Nephron (organoid): ENCODE results near the gene CMTM3.
"Not testable (repeated sequence)": the region's sequence is repeated elsewhere in the genome, so short reads cannot be mapped to it uniquely, and the experiment has no call there.

Experiments used
- H3K27ac Mint-ChIP-seq, 3 experiments: 2 replicates each; pipeline ENCODE4 v1.8.0; 2020; ENCODE audit warnings: mixed read lengths in 3 of 3, mild to moderate bottlenecking in 2 of 3, moderate library complexity in 1 of 3
- H3K27me3 Mint-ChIP-seq: 2 replicates; pipeline ENCODE4 v1.8.0; 2021; ENCODE audit warnings: low read depth, mild to moderate bottlenecking, moderate library complexity, mixed read lengths
- H3K36me3 Mint-ChIP-seq: 2 replicates; pipeline ENCODE4 v1.8.0; 2020; ENCODE audit warnings: low read depth, mixed read lengths
- H3K4me1 Mint-ChIP-seq: 2 replicates; pipeline ENCODE4 v1.8.0; 2020; ENCODE audit warnings: mixed read lengths
- H3K4me3 Mint-ChIP-seq, 3 experiments: 2 replicates each; pipeline ENCODE4 v1.8.0; 2020; ENCODE audit warnings: mild to moderate bottlenecking in 3 of 3, mixed read lengths in 3 of 3, moderate library complexity in 2 of 3
- H3K9me3 Mint-ChIP-seq: 2 replicates; pipeline ENCODE4 v1.8.0; 2020; ENCODE audit warnings: mixed read lengths
- TF ChIP-seq, protein P1 (sequence below), 3 experiments: fragments of 200-600 bp; sonication (generic); IDR thresholded peaks; one replicate each; pipeline ENCODE4 v1.5.0; 2021; ENCODE audit warnings: antibody characterized with exemption in 3 of 3; ENCODE audit not compliant: unreplicated experiment in 3 of 3

CMTM3 gene

DNA sequence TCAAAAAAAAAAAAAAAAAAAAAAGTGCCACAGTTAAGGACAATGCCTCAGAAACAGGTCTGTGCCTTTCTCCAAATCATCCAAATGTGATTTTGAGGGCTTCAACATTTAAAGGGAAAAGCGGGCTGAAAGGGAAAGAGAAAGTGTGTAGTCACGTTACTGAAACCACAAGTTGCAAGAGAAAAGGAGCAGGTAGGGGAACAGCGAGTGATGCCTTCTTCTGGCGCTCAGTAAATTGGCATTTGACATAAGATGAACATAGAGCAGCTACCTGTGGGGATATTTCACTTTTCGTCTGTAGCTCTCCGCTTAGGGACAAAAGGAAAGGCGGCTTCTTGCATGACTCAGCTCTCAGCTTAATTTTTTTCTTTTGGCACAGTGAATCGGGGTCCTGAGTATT, 14.2 kb upstream of the CMTM3 start:
- Mint-ChIP-seq H3K36me3 (no peaks in the 10 kb centered on the region), H3K9me3 (no peaks in the 10 kb centered on the region), H3K27me3 (no peaks in the 10 kb centered on the region), H3K27ac (peak overlapping the region in 1 of 3 experiments; percentile 5), H3K4me3 (no peak overlapping the region), H3K4me1 (peaks cover 6% of the 10 kb centered on the region)
- TF ChIP-seq, protein P1, sequence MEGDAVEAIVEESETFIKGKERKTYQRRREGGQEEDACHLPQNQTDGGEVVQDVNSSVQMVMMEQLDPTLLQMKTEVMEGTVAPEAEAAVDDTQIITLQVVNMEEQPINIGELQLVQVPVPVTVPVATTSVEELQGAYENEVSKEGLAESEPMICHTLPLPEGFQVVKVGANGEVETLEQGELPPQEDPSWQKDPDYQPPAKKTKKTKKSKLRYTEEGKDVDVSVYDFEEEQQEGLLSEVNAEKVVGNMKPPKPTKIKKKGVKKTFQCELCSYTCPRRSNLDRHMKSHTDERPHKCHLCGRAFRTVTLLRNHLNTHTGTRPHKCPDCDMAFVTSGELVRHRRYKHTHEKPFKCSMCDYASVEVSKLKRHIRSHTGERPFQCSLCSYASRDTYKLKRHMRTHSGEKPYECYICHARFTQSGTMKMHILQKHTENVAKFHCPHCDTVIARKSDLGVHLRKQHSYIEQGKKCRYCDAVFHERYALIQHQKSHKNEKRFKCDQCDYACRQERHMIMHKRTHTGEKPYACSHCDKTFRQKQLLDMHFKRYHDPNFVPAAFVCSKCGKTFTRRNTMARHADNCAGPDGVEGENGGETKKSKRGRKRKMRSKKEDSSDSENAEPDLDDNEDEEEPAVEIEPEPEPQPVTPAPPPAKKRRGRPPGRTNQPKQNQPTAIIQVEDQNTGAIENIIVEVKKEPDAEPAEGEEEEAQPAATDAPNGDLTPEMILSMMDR (IDR thresholded peaks at IDR 0.05; ENCODE audit: unreplicated experiment in 3 of 3), result no peak

DNA sequence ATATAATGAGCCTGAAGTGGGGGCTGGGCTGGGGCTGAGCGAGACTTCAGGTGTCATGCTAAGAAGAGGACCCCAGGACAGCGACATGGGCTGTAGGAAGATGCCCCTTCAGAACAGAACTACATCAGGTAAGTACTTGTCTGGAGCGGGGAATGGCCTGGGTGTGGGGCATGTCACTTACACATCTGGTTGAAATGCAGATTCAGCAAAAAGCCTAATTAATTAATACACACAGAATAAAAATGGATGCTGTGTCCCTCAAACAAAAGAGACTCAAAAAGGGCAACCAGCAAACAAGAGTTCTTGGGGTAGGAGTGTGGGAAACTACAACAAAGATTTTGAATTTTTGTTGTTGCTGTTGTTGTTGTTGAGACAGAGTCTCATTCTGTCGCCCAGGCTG, 13.5 kb upstream of the CMTM3 start:
- Mint-ChIP-seq H3K36me3 (no peaks in the 10 kb centered on the region), H3K9me3 (no peaks in the 10 kb centered on the region), H3K27ac (no peak overlapping the region), H3K27me3 (no peaks in the 10 kb centered on the region), H3K4me1 (no peaks in the 10 kb centered on the region), H3K4me3 (no peak overlapping the region)
- TF ChIP-seq, protein P1 (IDR thresholded peaks at IDR 0.05; ENCODE audit: unreplicated experiment in 3 of 3), result no peak

DNA sequence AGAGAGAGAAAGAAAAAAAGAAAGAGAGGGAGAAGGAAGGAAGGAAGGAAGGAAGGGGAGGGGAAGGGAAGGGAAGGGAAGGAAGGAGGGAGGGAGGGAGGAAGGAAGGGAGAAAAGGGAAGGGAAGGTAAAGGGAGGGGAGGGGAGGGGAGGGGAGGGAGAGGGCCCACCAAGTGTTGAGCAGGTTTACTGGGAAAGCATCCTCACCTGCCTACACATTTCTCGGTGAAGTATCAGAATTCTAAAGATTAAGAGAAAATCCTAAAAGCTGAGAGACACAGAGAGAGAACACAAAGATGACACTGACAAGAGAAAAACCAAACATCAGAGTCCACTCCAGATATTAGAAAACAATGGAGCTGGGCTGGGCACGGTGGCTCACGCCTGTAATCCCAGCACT, 12.3 kb upstream of the CMTM3 start:
- H3K9me3 Mint-ChIP-seq, result no peaks in the 10 kb centered on the region
- no peaks in the 10 kb centered on the region for H3K27me3 Mint-ChIP-seq
- H3K36me3 Mint-ChIP-seq, result no peaks in the 10 kb centered on the region
- H3K4me1 Mint-ChIP-seq, result no peaks in the 10 kb centered on the region
- TF ChIP-seq, protein P1 (IDR thresholded peaks at IDR 0.05; ENCODE audit: unreplicated experiment in 3 of 3), result no peak
- H3K27ac Mint-ChIP-seq, result no peak overlapping the region
- H3K4me3 Mint-ChIP-seq, result no peak overlapping the region

DNA sequence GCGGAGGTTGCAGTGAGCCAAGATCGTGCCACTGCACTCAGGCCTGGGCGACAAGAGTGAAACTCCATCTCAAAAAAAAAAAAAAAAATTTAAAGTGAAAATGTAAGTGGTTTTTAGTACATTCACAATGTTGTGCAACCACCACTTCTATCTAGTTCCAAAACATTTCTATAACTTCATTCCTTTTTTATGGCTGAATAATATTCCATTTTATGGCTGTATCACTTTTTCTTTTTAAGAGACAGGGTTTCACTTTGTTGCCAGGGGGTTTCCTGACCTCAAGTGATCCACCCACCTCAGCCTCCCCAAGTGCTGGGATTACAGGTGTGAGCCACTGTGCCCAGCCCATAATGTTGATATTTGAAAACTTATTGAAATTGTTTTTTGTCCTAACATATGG, 11.7 kb upstream of the CMTM3 start:
- no peak overlapping the region for H3K27ac Mint-ChIP-seq
- no peak overlapping the region for H3K4me3 Mint-ChIP-seq
- H3K9me3 Mint-ChIP-seq, result no peaks in the 10 kb centered on the region
- no peaks in the 10 kb centered on the region for H3K36me3 Mint-ChIP-seq
- TF ChIP-seq, protein P1 (IDR thresholded peaks at IDR 0.05; ENCODE audit: unreplicated experiment in 3 of 3), result no peak
- H3K4me1 Mint-ChIP-seq, result no peaks in the 10 kb centered on the region
- H3K27me3 Mint-ChIP-seq, result no peaks in the 10 kb centered on the region

DNA sequence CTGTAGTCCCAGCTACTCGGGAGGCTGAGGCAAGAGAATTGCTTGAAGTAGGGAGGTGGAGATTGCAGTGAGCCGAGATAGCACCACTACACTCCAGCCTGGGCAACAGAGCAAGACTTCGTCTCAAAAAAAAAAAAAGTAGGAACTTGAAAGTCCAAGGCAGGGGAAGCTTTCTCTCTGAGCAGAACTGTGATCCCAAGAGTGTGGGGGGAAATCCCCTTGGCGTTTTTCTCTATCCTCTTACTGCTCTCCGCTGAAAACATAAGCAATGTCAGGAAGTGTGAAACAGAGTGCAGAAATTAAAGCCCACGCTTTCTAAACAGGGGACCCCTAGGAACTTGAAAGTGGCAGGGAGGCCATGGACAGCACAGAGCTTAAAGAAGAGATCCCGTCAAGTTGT, 9.8 kb upstream of the CMTM3 start:
- Mint-ChIP-seq H3K27ac (no peak overlapping the region), H3K36me3 (no peaks in the 10 kb centered on the region), H3K27me3 (no peaks in the 10 kb centered on the region), H3K4me3 (no peak overlapping the region), H3K4me1 (no peaks in the 10 kb centered on the region), H3K9me3 (no peaks in the 10 kb centered on the region)
- TF ChIP-seq, protein P1 (IDR thresholded peaks at IDR 0.05; ENCODE audit: unreplicated experiment in 3 of 3), result no peak

DNA sequence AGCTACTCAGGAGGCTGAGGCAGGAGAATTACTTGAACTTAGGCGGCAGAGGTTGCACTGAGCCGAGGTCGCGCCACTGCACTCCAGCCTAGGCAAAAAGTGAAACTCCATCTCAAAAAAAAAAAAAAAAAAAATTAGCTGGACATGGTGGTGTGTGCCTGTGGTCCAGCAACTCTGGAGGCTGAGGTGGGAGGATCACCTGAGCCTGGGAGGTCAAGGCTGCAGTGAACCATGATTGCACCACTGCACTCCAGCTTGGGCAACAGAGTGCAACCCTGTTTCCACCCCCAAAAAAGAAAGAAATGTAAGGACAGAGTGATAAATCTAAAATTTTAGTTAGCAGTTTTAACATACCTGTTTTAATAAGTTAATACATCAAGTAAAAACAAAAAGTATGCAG, 7.9 kb upstream of the CMTM3 start:
- H3K9me3 Mint-ChIP-seq, H3K27me3 Mint-ChIP-seq, H3K27ac Mint-ChIP-seq, H3K36me3 Mint-ChIP-seq, H3K4me3 Mint-ChIP-seq, H3K4me1 Mint-ChIP-seq: not testable (repeated sequence)
